Astrocyte of the cerebellum (primary cell): ENCODE measurements around the gene PITPNC1.
"Not testable (repeated sequence)": the region's sequence is repeated elsewhere in the genome, so short reads cannot be mapped to it uniquely, and the experiment has no call there.

Source experiments
- DNase-seq: peaks from one replicate; pipeline ENCODE4 v3.0.0-alpha.2; 2011; ENCODE audit warnings: low read depth
- H3K4me3 ChIP-seq: 2 replicates; pipeline ENCODE4 v1.5.1; 2011; ENCODE audit warnings: mild to moderate bottlenecking, low read depth, low read length, moderate library complexity
- CTCF ChIP-seq: IDR thresholded peaks from 2 replicates; pipeline ENCODE4 v1.5.1; 2012; ENCODE audit warnings: low read length, low read depth, moderate library complexity, mild to moderate bottlenecking; ENCODE audit errors: missing control alignments
- in situ Hi-C: cut with HindIII; loops from 2 replicates; pipeline ENCODE4 v1.10.0; 2017; ENCODE audit warnings: low sequenced_read_pairs

PITPNC1 gene

GRCh38 chr17:67378454-67379250 lies 1.6 kb downstream of the PITPNC1 start:
- TF ChIP-seq CTCF: peak; percentile 52
- in situ Hi-C loops: no loop called here
- no peak for DNase-seq
- H3K4me3 ChIP-seq: peak overlapping the region; percentile 90

- H3K4me3 ChIP-seq: peak overlapping the region; percentile 90
- in situ Hi-C loops: no loop called here
- DNase-seq: no peak
- no peak for TF ChIP-seq CTCF
Measured at GRCh38 chr17:67379251-67379630, 2.2 kb downstream of the PITPNC1 start.

- in situ Hi-C loops: no loop called here
- no peak for TF ChIP-seq CTCF
- DNase-seq: no peak
- no peak overlapping the region for H3K4me3 ChIP-seq
Measured at GRCh38 chr17:67381929-67382257, 4.8 kb downstream of the PITPNC1 start.

- in situ Hi-C loops: no loop called here
- TF ChIP-seq CTCF: no peak
- DNase-seq: no peak
- H3K4me3 ChIP-seq: no peak overlapping the region
Measured at GRCh38 chr17:67385122-67385988, 8.3 kb downstream of the PITPNC1 start.

- in situ Hi-C loops: no loop called here
- peak; percentile 77 for TF ChIP-seq CTCF
- no peak overlapping the region for H3K4me3 ChIP-seq
- DNase-seq: no peak
Measured at GRCh38 chr17:67386965-67387551, 10.0 kb downstream of the PITPNC1 start.

- DNase-seq, H3K4me3 ChIP-seq, in situ Hi-C loops: not testable (repeated sequence)
Measured at GRCh38 chr17:67388536-67388935, 11.5 kb downstream of the PITPNC1 start.
